Mammary epithelial cell (primary cell): ENCODE results near the gene TSPEAR.

ENCODE experiments used
- EZH2 ChIP-seq: IDR thresholded peaks from 2 replicates; pipeline ENCODE4 v1.6.1; 2012; ENCODE audit warnings: low read length, inconsistent platforms, borderline replicate concordance
- TF ChIP-seq, protein P1 (sequence below), 2 donors: IDR thresholded peaks in 1 of 2; conservative IDR thresholded peaks in 1 of 2; 2 replicates each; pipeline ENCODE4 v1.5.1; 2011 to 2012; ENCODE audit warnings: inconsistent platforms in 2 of 2, low read length in 2 of 2, mild to moderate bottlenecking in 2 of 2, control low read depth in 1 of 2, low read depth in 1 of 2; ENCODE audit not compliant: insufficient read depth in 1 of 2; ENCODE audit errors: extremely low read depth in 1 of 2

- TF ChIP-seq, protein P1, sequence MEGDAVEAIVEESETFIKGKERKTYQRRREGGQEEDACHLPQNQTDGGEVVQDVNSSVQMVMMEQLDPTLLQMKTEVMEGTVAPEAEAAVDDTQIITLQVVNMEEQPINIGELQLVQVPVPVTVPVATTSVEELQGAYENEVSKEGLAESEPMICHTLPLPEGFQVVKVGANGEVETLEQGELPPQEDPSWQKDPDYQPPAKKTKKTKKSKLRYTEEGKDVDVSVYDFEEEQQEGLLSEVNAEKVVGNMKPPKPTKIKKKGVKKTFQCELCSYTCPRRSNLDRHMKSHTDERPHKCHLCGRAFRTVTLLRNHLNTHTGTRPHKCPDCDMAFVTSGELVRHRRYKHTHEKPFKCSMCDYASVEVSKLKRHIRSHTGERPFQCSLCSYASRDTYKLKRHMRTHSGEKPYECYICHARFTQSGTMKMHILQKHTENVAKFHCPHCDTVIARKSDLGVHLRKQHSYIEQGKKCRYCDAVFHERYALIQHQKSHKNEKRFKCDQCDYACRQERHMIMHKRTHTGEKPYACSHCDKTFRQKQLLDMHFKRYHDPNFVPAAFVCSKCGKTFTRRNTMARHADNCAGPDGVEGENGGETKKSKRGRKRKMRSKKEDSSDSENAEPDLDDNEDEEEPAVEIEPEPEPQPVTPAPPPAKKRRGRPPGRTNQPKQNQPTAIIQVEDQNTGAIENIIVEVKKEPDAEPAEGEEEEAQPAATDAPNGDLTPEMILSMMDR (conservative IDR thresholded peaks at IDR 0.05 in 1 of 2, IDR thresholded peaks at IDR 0.05 in 1 of 2; ENCODE audit: extremely low read depth in 1 of 2, insufficient read depth in 1 of 2, low read depth in 1 of 2, low read length in 2 of 2): no peak
- TF ChIP-seq EZH2: no peak
Measured at GRCh38 chr21:44696572-44696971, 14.8 kb downstream of the TSPEAR start.
